HCT116 (cell line): ENCODE measurements around the gene TMEM120A. TPM values are rescaled to one million over a fixed set of nuclear protein-coding genes. Genes with fewer than 3 reads are reported as not detected.
A peak's percentile ranks its signal among the peaks of the same experiment; 100 is the strongest.

Experiments used
- ATAC-seq: fragments of 200-7000 bp; cut with Tn5 transposase; 2 replicates; pipeline ENCODE4 v1.9.1; 2020; ENCODE audit warnings: mild to moderate bottlenecking, moderate library complexity
- BruUV-seq: library from RNA; stranded (reverse); fragments of 400-500 nt; replicated peaks from 2 replicates; lab custom pipeline; 2021; lab: Mats Ljungman, UMichigan
- CTCF ChIA-PET: fragments of 300-600 bp; sonication (Branson Sonifier 250); formaldehyde crosslinking; loops from one replicate; lab custom pipeline; 2021; ENCODE audit warnings: antibody characterized with exemption; lab: Charles Lee
- POLR2A ChIA-PET: fragments of 300-600, 350-600 bp; sonication (Branson Sonifier 250); formaldehyde crosslinking; loops from one replicate; lab custom pipeline; 2021; ENCODE audit warnings: antibody characterized with exemption; lab: Charles Lee
- RAD21 ChIA-PET, 2 experiments: fragments of 300-600 bp; sonication (Branson Sonifier 250); formaldehyde crosslinking; loops; one replicate each; lab custom pipeline; 2023; ENCODE audit warnings: low total read pairs in 2 of 2; ENCODE audit not compliant: uncharacterized antibody in 2 of 2, unreplicated experiment in 2 of 2, low non-redundant PET in 1 of 2; lab: Charles Lee
- DNase-seq: peaks from one replicate; pipeline ENCODE4 v3.0.0-alpha.2; 2010; ENCODE audit warnings: low read depth, low spot score
- H2AFZ ChIP-seq: fragments of 200-600 bp; shearing (Covaris generic), sonication (generic); 2 replicates; pipeline ENCODE4 v1.6.1; 2017; ENCODE audit warnings: low read depth, mixed run types, mixed read lengths, antibody characterized with exemption, low read length; ENCODE audit not compliant: poor library complexity, severe bottlenecking
- H3K27ac ChIP-seq: 2 replicates; pipeline ENCODE4 v1.5.1; 2012; ENCODE audit warnings: low read depth, low read length
- H3K27me3 ChIP-seq: fragments of 200-600 bp; sonication (generic); 2 replicates; pipeline ENCODE4 v1.6.1; 2016; ENCODE audit warnings: mixed run types, low read length, mixed read lengths; ENCODE audit not compliant: insufficient read depth
- H3K36me3 ChIP-seq, 2 experiments: fragments of 200-500 bp in 1 of 2; fragments of 200-600 bp in 1 of 2; sonication (Bioruptor generic) in 1 of 2; sonication (generic) in 1 of 2; 2 replicates each; pipeline versions ENCODE4 v1.5.1 to v1.6.1; 2014 to 2016; ENCODE audit warnings: low read length in 2 of 2, inconsistent platforms in 1 of 2, mixed read lengths in 1 of 2, mixed run types in 1 of 2; ENCODE audit not compliant: insufficient read depth in 2 of 2, control insufficient read depth in 1 of 2
- H3K4me1 ChIP-seq, 2 experiments: fragments of 200-600 bp in 1 of 2; sonication (generic) in 1 of 2; 2 replicates each; pipeline versions ENCODE4 v1.5.1 to v1.6.1; 2012 to 2017; ENCODE audit warnings: low read length in 2 of 2, inconsistent platforms in 1 of 2, mild to moderate bottlenecking in 1 of 2, mixed read lengths in 1 of 2, mixed run types in 1 of 2, moderate library complexity in 1 of 2; ENCODE audit not compliant: insufficient read depth in 2 of 2, control insufficient read depth in 1 of 2
- H3K4me2 ChIP-seq: fragments of 200-600 bp; sonication (generic); 2 replicates; pipeline ENCODE4 v1.6.1; 2017; ENCODE audit warnings: mixed run types, low read length, mixed read lengths
- H3K4me3 ChIP-seq, 2 experiments: fragments of 200-600 bp in 1 of 2; sonication (generic) in 1 of 2; replicated peaks in 1 of 2; 2 replicates each; pipeline ENCODE4 v1.5.1; 2011 to 2016; ENCODE audit warnings: low read length in 2 of 2, control low read depth in 1 of 2, low read depth in 1 of 2, mild to moderate bottlenecking in 1 of 2, mixed read lengths in 1 of 2, mixed run types in 1 of 2
- H3K79me2 ChIP-seq: fragments of 200-600 bp; sonication (generic); 2 replicates; pipeline ENCODE4 v1.6.1; 2017; ENCODE audit warnings: mild to moderate bottlenecking, mixed run types, low read length, moderate library complexity, mixed read lengths; ENCODE audit not compliant: insufficient read depth
- H3K9ac ChIP-seq: fragments of 200-600 bp; sonication (generic); 2 replicates; pipeline ENCODE4 v1.6.1; 2016; ENCODE audit warnings: low read length, mixed read lengths
- H3K9me2 ChIP-seq: fragments of 200-600 bp; sonication (generic), shearing (Covaris generic); 2 replicates; pipeline ENCODE4 v1.6.1; 2017; ENCODE audit warnings: mixed run types, mild to moderate bottlenecking, moderate library complexity; ENCODE audit not compliant: insufficient read depth
- H3K9me3 ChIP-seq, 2 experiments: fragments of 200-500 bp in 1 of 2; fragments of 200-600 bp in 1 of 2; sonication (Bioruptor generic) in 1 of 2; sonication (generic) in 1 of 2; 2 replicates each; pipeline ENCODE4 v1.6.1; 2014 to 2017; ENCODE audit warnings: low read length in 2 of 2, mixed read lengths in 2 of 2, inconsistent platforms in 1 of 2, low read depth in 1 of 2, mild to moderate bottlenecking in 1 of 2, mixed run types in 1 of 2, moderate library complexity in 1 of 2; ENCODE audit not compliant: control insufficient read depth in 1 of 2, insufficient read depth in 1 of 2
- H4K20me1 ChIP-seq: fragments of 200-600 bp; sonication (generic), shearing (Covaris generic); 2 replicates; pipeline ENCODE4 v1.6.1; 2017; ENCODE audit warnings: mixed run types, mild to moderate bottlenecking, moderate library complexity; ENCODE audit not compliant: insufficient read depth
- CBX3 ChIP-seq: IDR thresholded peaks from 2 replicates; pipeline ENCODE4 v1.6.1; 2012; ENCODE audit warnings: low read depth
- EGR1 ChIP-seq: IDR thresholded peaks from 2 replicates; pipeline ENCODE4 v1.6.1; 2012; ENCODE audit warnings: low read depth
- EZH2phosphoT487 ChIP-seq: fragments of 200-600 bp; IDR thresholded peaks from 2 replicates; pipeline ENCODE4 v1.6.1; 2018; ENCODE audit warnings: antibody characterized with exemption, borderline replicate concordance
- POLR2AphosphoS5 ChIP-seq: IDR thresholded peaks from 2 replicates; pipeline ENCODE4 v1.6.1; 2011; ENCODE audit warnings: mild to moderate bottlenecking, low read depth, low read length, moderate library complexity
- RAD21 ChIP-seq: IDR thresholded peaks from 2 replicates; pipeline ENCODE4 v1.6.1; 2012; ENCODE audit warnings: low read depth, mild to moderate bottlenecking
- SP1 ChIP-seq: IDR thresholded peaks from 2 replicates; pipeline ENCODE4 v1.6.1; 2012; ENCODE audit warnings: low read depth
- TCF7L2 ChIP-seq: IDR thresholded peaks from 2 replicates; pipeline ENCODE4 v1.7.0; 2011; ENCODE audit warnings: borderline replicate concordance, inconsistent platforms; ENCODE audit not compliant: insufficient read depth, insufficient read length; ENCODE audit errors: extremely low read depth
- YY1 ChIP-seq: IDR thresholded peaks from 2 replicates; pipeline ENCODE4 v1.6.1; 2011; ENCODE audit warnings: low read length, low read depth, moderate library complexity, mild to moderate bottlenecking; ENCODE audit not compliant: insufficient replicate concordance; ENCODE audit errors: extremely low read depth
- ZFX ChIP-seq: fragments of 450-650 bp; IDR thresholded peaks from 2 replicates; pipeline ENCODE4 v1.6.1; 2017
- ZNF274 ChIP-seq: fragments of 200-500 bp; sonication (Bioruptor generic); IDR thresholded peaks from 2 replicates; pipeline ENCODE4 v1.6.1; 2014; ENCODE audit warnings: mild to moderate bottlenecking, low read depth, low read length, inconsistent platforms
- intact Hi-C: fragments of 100-400 bp; cut with micrococcal nuclease; formaldehyde crosslinking; loops from 2 replicates; pipeline ENCODE4 v1.10.0; 2022
- total RNA-seq: library from RNA; stranded (reverse); gene quantifications from one replicate; pipeline ENCODE4 v1.2.1, GENCODE V29; 2021; ENCODE audit not compliant: unreplicated experiment
- TF ChIP-seq, protein P1 (sequence below), 3 experiments: fragments of 200-600 bp in 1 of 3; sonication (generic) in 1 of 3; IDR thresholded peaks in 2 of 3; conservative IDR thresholded peaks in 1 of 3; 2 replicates each; pipeline ENCODE4 v1.5.1; 2012 to 2017; ENCODE audit warnings: low read depth in 2 of 3, low read length in 2 of 3, antibody characterized with exemption in 1 of 3, borderline replicate concordance in 1 of 3, control low read depth in 1 of 3, mild to moderate bottlenecking in 1 of 3, mixed read lengths in 1 of 3, mixed run types in 1 of 3, moderate library complexity in 1 of 3; ENCODE audit not compliant: insufficient read depth in 1 of 3
- TF ChIP-seq, protein P2 (sequence below): IDR thresholded peaks from 2 replicates; pipeline ENCODE4 v1.6.1; 2012
- TF ChIP-seq, protein P3 (sequence below): IDR thresholded peaks from 2 replicates; pipeline ENCODE4 v1.6.1; 2011; ENCODE audit warnings: mild to moderate bottlenecking, low read length, moderate library complexity; ENCODE audit not compliant: insufficient replicate concordance; ENCODE audit errors: extremely low read depth
- TF ChIP-seq, protein P4 (sequence below): IDR thresholded peaks from 2 replicates; pipeline ENCODE4 v1.6.1; 2012

The TMEM120A gene
- total RNA-seq, 1 experiment from 2014 or later: 25.9 TPM

DNA sequence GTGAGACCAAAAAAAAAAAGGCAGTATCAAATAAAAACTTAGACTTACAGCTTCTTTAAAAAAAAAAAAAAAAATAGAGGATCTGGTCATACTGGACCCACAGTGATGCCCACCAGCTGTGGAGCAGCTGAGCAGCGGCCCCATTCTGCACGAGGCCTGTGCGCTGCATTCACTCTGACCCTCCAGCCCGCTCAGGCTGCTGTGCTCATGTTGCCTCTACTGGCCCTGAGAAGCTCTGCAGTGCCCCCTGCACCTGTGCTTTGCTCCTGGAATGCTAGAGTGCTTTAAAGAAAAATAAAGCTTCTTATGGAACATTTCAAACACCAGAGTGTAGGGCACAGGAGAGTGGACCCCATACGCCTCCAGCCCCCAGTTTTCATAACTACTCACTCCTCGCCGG, 33.2 kb downstream of the TMEM120A start:
- no peak overlapping the region for H3K4me2 ChIP-seq
- BruUV-seq: no TSS peak
- DNase-seq (no peak), ATAC-seq (peak; percentile 79)
- H3K36me3 ChIP-seq: peaks cover 2 to 5% of the 10 kb centered on the region in 2 experiments; a peak in 2 of 4 replicates
- peaks cover 8 to 15% of the 10 kb centered on the region in 2 experiments; a peak in 3 of 4 replicates for H3K4me1 ChIP-seq
- ChIA-PET POLR2A (no interaction called here), CTCF (no interaction called here), RAD21 (no interaction called here)
- H2AFZ ChIP-seq: no peak overlapping the region
- no peaks in the 10 kb centered on the region for H4K20me1 ChIP-seq
- no peaks in the 10 kb centered on the region for H3K27me3 ChIP-seq
- H3K79me2 ChIP-seq: no peaks in the 10 kb centered on the region
- no peaks in the 10 kb centered on the region for H3K9me2 ChIP-seq
- H3K9me3 ChIP-seq: no peaks in the 10 kb centered on the region
- TF ChIP-seq, protein P1, sequence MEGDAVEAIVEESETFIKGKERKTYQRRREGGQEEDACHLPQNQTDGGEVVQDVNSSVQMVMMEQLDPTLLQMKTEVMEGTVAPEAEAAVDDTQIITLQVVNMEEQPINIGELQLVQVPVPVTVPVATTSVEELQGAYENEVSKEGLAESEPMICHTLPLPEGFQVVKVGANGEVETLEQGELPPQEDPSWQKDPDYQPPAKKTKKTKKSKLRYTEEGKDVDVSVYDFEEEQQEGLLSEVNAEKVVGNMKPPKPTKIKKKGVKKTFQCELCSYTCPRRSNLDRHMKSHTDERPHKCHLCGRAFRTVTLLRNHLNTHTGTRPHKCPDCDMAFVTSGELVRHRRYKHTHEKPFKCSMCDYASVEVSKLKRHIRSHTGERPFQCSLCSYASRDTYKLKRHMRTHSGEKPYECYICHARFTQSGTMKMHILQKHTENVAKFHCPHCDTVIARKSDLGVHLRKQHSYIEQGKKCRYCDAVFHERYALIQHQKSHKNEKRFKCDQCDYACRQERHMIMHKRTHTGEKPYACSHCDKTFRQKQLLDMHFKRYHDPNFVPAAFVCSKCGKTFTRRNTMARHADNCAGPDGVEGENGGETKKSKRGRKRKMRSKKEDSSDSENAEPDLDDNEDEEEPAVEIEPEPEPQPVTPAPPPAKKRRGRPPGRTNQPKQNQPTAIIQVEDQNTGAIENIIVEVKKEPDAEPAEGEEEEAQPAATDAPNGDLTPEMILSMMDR (IDR thresholded peaks at IDR 0.05 in 2 of 3, conservative IDR thresholded peaks at IDR 0.05 in 1 of 3; ENCODE audit: borderline replicate concordance in 1 of 3, insufficient read depth in 1 of 3, low read depth in 2 of 3, low read length in 2 of 3): peak in 2 of 3 experiments; percentile 29 to 31; a peak in 3 of 6 replicates
- peak; percentile 45 for TF ChIP-seq RAD21
- TF ChIP-seq SP1: no peak
- no peak overlapping the region for H3K27ac ChIP-seq
- no peak overlapping the region for H3K4me3 ChIP-seq
- H3K9ac ChIP-seq: no peak overlapping the region
- intact Hi-C loops: no loop called here

DNA sequence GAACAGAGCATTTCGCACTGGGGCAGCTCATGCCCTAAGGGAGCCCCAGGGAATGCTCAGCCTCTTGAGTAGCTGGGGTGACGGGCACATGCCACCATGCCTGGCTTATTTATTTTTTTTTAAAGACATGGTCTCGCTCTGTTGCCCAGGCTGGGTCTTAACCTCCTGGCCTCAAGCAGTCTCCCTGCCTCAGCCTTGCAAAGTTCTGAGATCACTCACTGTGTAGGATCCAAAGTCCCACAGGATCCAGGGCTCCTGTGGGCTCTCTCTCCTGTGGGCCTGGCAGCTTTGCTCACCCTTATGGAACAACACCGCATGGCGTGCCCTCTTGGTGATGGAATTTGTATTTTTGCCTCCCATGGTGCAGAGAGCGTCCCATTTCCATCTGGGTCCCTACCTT, 34.0 kb downstream of the TMEM120A start:
- no peaks in the 10 kb centered on the region for H4K20me1 ChIP-seq
- H3K9me2 ChIP-seq: no peaks in the 10 kb centered on the region
- H3K9me3 ChIP-seq: no peaks in the 10 kb centered on the region
- BruUV-seq: no TSS peak
- no peaks in the 10 kb centered on the region for H3K79me2 ChIP-seq
- no peak for DNase-seq
- no peak overlapping the region for H3K4me3 ChIP-seq
- no peak overlapping the region for H3K9ac ChIP-seq
- H3K27me3 ChIP-seq: no peaks in the 10 kb centered on the region
- intact Hi-C loops: no loop called here
- ATAC-seq: no peak
- no peak overlapping the region for H2AFZ ChIP-seq
- no peak overlapping the region for H3K27ac ChIP-seq
- H3K36me3 ChIP-seq: peaks cover 2 to 11% of the 10 kb centered on the region in 2 experiments; a peak in 2 of 4 replicates
- peaks cover 13 to 23% of the 10 kb centered on the region in 2 experiments; a peak in 3 of 4 replicates for H3K4me1 ChIP-seq
- ChIA-PET CTCF (no interaction called here), POLR2A (no interaction called here), RAD21 (no interaction called here)
- no peak overlapping the region for H3K4me2 ChIP-seq
- TF ChIP-seq, protein P2, sequence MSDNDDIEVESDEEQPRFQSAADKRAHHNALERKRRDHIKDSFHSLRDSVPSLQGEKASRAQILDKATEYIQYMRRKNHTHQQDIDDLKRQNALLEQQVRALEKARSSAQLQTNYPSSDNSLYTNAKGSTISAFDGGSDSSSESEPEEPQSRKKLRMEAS: no peak
- no peak for TF ChIP-seq ZFX
- TF ChIP-seq EGR1: no peak
- TF ChIP-seq, protein P3, sequence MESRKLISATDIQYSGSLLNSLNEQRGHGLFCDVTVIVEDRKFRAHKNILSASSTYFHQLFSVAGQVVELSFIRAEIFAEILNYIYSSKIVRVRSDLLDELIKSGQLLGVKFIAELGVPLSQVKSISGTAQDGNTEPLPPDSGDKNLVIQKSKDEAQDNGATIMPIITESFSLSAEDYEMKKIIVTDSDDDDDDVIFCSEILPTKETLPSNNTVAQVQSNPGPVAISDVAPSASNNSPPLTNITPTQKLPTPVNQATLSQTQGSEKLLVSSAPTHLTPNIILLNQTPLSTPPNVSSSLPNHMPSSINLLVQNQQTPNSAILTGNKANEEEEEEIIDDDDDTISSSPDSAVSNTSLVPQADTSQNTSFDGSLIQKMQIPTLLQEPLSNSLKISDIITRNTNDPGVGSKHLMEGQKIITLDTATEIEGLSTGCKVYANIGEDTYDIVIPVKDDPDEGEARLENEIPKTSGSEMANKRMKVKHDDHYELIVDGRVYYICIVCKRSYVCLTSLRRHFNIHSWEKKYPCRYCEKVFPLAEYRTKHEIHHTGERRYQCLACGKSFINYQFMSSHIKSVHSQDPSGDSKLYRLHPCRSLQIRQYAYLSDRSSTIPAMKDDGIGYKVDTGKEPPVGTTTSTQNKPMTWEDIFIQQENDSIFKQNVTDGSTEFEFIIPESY: no peak
- no peak for TF ChIP-seq EZH2phosphoT487
- no peak for TF ChIP-seq RAD21
- TF ChIP-seq POLR2AphosphoS5: no peak
- TF ChIP-seq YY1: no peak
- TF ChIP-seq ZNF274: no peak
- no peak for TF ChIP-seq TCF7L2
- no peak for TF ChIP-seq SP1
- TF ChIP-seq, protein P4, sequence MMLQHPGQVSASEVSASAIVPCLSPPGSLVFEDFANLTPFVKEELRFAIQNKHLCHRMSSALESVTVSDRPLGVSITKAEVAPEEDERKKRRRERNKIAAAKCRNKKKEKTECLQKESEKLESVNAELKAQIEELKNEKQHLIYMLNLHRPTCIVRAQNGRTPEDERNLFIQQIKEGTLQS: no peak
- no peak for TF ChIP-seq CBX3
